Left lung (tissue), 10 donors: ENCODE results near the gene TRAF4. TPM values are rescaled to one million over a fixed set of nuclear protein-coding genes. Genes with fewer than 3 reads are reported as not detected.
A peak's percentile ranks its signal among the peaks of the same experiment; 100 is the strongest.

ENCODE experiments used
- ATAC-seq: fragments of 200-7000 bp; cut with Tn5 transposase; one replicate; pipeline ENCODE4 v1.9.1; 2020; ENCODE audit warnings: moderate library complexity
- DNase-seq, 4 donors: peaks; one replicate each; pipeline ENCODE4 v3.0.0-alpha.2; 2013 to 2020
- H3K27ac ChIP-seq, 2 donors: fragments of 200-600 bp; sonication (generic) in 1 of 2; one replicate each; pipeline versions ENCODE4 v1.5.0 to v1.8.0; 2020 to 2021
- H3K27me3 ChIP-seq, 2 donors: fragments of 200-600 bp; sonication (generic) in 1 of 2; one replicate each; pipeline versions ENCODE4 v1.5.0 to v1.8.0; 2020 to 2021
- H3K36me3 ChIP-seq, 2 donors: fragments of 200-600 bp; sonication (generic) in 1 of 2; one replicate each; pipeline versions ENCODE4 v1.5.0 to v1.8.0; 2020 to 2021
- H3K4me1 ChIP-seq, 2 donors: fragments of 200-600 bp; one replicate each; pipeline ENCODE4 v1.8.0; 2021
- H3K4me3 ChIP-seq, 2 donors: fragments of 200-600 bp; sonication (generic) in 1 of 2; one replicate each; pipeline versions ENCODE4 v1.5.0 to v1.8.0; 2020 to 2021; ENCODE audit warnings: mild to moderate bottlenecking in 1 of 2
- H3K9me3 ChIP-seq, 2 donors: fragments of 200-600 bp; sonication (generic) in 1 of 2; one replicate each; pipeline versions ENCODE4 v1.5.0 to v1.8.0; 2020 to 2021
- intact Hi-C, 2 donors: fragments of 100-400 bp; cut with DNase I; formaldehyde crosslinking; loops; one replicate each; pipeline versions ENCODE4 v1.11.2 to v1.14.2; 2022
- polyA plus RNA-seq, 6 donors: library from polyadenylated mRNA; unstranded; fragments of 120-200 nt; gene quantifications; one replicate each; pipeline ENCODE4 v1.2.1, GENCODE V29; 2013; ENCODE audit not compliant: insufficient read length in 6 of 6
- total RNA-seq, 2 donors: library from RNA; stranded (reverse); fragmentation: NEBNext Ultra II Directional; extraction: Animal tissue kit (Norgen Biotek cat#: 25700); gene quantifications; one replicate each; pipeline ENCODE4 v1.2.1, GENCODE V29; 2021
- TF ChIP-seq, protein P1 (sequence below), 2 donors: fragments of 200-600 bp; sonication (generic) in 1 of 2; IDR thresholded peaks; one replicate each; pipeline versions ENCODE4 v1.5.0 to v1.8.0; 2021; ENCODE audit warnings: antibody characterized with exemption in 2 of 2
- donor health status: DM: no; HTN: yes; CAD: no.
- donor health status: DM: no; HTN: no; CAD: no.

Gene TRAF4
- total and polyA plus RNA-seq, 8 donors: 66.1 to 136 (median 99.1) TPM

DNA sequence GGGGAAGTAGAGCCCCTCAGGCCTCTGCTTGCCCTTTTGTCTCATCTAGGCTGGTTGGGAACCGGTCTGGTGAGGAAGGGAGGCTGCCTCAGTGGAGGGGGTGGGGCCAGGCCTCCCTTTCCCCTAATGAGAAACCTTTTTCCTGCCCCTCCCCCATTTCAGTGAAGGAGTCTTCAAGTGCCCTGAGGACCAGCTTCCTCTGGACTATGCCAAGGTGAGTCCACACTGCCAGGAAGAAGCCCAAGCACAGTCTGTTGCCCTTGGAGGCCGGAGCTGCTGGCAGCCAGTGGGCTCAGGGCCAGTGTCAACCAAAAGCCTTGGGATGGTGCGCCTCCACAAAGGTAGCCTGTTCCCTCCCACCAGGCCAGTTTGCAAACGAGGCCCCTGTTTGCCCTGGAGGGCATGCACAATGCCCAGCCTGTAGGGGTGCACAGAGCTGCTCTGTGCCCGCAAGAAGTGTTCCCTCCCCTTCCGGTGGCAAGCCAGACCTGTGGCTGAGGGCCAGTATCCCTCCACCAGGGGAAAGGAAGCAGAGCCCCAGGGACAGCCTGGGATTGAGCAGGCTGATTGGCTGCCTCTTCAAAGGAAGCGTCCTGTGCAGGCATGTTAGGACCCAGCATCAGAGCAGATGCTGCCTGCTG, 3.4 kb downstream of the TRAF4 start:
- peaks cover 0 to 22% of the 10 kb centered on the region in 2 donors for H3K27me3 ChIP-seq
- DNase-seq (peak; percentile 56 to 86 (median 82)), ATAC-seq (peak; percentile 22)
- peaks cover 40 to 75% of the 10 kb centered on the region in 2 donors for H3K4me1 ChIP-seq
- intact Hi-C loops: no loop called here
- TF ChIP-seq, protein P1, sequence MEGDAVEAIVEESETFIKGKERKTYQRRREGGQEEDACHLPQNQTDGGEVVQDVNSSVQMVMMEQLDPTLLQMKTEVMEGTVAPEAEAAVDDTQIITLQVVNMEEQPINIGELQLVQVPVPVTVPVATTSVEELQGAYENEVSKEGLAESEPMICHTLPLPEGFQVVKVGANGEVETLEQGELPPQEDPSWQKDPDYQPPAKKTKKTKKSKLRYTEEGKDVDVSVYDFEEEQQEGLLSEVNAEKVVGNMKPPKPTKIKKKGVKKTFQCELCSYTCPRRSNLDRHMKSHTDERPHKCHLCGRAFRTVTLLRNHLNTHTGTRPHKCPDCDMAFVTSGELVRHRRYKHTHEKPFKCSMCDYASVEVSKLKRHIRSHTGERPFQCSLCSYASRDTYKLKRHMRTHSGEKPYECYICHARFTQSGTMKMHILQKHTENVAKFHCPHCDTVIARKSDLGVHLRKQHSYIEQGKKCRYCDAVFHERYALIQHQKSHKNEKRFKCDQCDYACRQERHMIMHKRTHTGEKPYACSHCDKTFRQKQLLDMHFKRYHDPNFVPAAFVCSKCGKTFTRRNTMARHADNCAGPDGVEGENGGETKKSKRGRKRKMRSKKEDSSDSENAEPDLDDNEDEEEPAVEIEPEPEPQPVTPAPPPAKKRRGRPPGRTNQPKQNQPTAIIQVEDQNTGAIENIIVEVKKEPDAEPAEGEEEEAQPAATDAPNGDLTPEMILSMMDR (IDR thresholded peaks at IDR 0.05): no peak
- H3K27ac ChIP-seq: peak overlapping the region; percentile 59 to 94
- peak overlapping the region in 1 of 2 donors; percentile 69 for H3K4me3 ChIP-seq
- no peaks in the 10 kb centered on the region for H3K9me3 ChIP-seq
- peaks cover 0 to 38% of the 10 kb centered on the region in 2 donors for H3K36me3 ChIP-seq

DNA sequence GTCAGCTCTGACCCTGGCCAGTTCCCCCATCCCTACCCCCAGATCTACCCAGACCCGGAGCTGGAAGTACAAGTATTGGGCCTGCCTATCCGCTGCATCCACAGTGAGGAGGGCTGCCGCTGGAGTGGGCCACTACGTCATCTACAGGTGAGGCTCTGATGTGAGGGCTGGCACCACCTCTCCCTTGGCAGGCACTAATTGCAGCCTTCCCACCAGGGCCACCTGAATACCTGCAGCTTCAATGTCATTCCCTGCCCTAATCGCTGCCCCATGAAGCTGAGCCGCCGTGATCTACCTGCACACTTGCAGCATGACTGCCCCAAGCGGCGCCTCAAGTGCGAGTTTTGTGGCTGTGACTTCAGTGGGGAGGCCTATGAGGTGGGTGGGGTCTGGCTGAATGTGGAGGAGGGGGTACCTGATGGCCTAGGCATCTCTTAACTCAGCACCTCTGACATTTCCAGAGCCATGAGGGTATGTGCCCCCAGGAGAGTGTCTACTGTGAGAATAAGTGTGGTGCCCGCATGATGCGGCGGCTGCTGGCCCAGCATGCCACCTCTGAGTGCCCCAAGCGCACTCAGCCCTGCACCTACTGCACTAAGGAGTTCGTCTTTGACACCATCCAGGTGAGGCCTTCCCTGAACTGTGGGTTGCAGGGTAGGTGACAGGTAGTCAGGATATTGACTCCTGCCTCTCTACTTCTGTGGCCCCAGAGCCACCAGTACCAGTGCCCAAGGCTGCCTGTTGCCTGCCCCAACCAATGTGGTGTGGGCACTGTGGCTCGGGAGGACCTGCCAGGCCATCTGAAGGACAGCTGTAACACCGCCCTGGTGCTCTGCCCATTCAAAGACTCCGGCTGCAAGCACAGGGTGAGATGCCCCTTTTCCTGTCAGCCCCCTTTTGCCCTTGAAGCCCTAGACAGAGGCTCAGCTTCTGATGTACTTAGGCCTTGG, 4.3 kb downstream of the TRAF4 start:
- Histone ChIP-seq H3K36me3 (peaks cover 0 to 38% of the 10 kb centered on the region in 2 donors), H3K4me1 (peaks cover 40 to 68% of the 10 kb centered on the region in 2 donors), H3K27ac (peak overlapping the region; percentile 46 to 58), H3K4me3 (no peak overlapping the region), H3K9me3 (no peaks in the 10 kb centered on the region), H3K27me3 (peaks cover 0 to 22% of the 10 kb centered on the region in 2 donors)
- peak in 1 of 4 donors; percentile 30 for DNase-seq
- TF ChIP-seq, protein P1 (IDR thresholded peaks at IDR 0.05): no peak
- intact Hi-C loops: no loop called here
- no peak for ATAC-seq

DNA sequence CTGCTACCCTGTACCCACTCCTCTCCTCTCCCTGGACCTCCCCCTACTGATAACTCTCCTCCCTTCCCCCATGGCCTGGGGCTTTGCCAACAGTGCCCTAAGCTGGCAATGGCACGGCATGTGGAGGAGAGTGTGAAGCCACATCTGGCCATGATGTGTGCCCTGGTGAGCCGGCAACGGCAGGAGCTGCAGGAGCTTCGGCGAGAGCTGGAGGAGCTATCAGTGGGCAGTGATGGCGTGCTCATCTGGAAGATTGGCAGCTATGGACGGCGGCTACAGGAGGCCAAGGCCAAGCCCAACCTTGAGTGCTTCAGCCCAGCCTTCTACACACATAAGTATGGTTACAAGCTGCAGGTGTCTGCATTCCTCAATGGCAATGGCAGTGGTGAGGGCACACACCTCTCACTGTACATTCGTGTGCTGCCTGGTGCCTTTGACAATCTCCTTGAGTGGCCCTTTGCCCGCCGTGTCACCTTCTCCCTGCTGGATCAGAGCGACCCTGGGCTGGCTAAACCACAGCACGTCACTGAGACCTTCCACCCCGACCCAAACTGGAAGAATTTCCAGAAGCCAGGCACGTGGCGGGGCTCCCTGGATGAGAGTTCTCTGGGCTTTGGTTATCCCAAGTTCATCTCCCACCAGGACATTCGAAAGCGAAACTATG, 5.2 kb downstream of the TRAF4 start:
- intact Hi-C loops: no loop called here
- H3K36me3 ChIP-seq: peaks cover 0 to 38% of the 10 kb centered on the region in 2 donors
- peaks cover 35 to 63% of the 10 kb centered on the region in 2 donors for H3K4me1 ChIP-seq
- peaks cover 0 to 22% of the 10 kb centered on the region in 2 donors for H3K27me3 ChIP-seq
- ATAC-seq: peak; percentile 11
- no peak overlapping the region for H3K27ac ChIP-seq
- DNase-seq: peak in 1 of 4 donors; percentile 54
- TF ChIP-seq, protein P1 (IDR thresholded peaks at IDR 0.05): no peak
- H3K4me3 ChIP-seq: no peak overlapping the region
- H3K9me3 ChIP-seq: no peaks in the 10 kb centered on the region

DNA sequence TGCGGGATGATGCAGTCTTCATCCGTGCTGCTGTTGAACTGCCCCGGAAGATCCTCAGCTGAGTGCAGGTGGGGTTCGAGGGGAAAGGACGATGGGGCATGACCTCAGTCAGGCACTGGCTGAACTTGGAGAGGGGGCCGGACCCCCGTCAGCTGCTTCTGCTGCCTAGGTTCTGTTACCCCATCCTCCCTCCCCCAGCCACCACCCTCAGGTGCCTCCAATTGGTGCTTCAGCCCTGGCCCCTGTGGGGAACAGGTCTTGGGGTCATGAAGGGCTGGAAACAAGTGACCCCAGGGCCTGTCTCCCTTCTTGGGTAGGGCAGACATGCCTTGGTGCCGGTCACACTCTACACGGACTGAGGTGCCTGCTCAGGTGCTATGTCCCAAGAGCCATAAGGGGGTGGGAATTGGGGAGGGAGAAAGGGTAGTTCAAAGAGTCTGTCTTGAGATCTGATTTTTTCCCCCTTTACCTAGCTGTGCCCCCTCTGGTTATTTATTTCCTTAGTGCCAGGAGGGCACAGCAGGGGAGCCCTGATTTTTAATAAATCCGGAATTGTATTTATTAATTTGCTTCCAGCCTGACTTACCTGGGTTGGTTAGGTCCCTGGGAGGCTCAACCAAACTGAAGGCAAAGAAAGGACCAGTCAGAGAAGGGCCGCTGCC, 5.8 kb downstream of the TRAF4 start:
- TF ChIP-seq, protein P1 (IDR thresholded peaks at IDR 0.05): no peak
- peak overlapping the region; percentile 8 to 39 for H3K27ac ChIP-seq
- DNase-seq: no peak
- no peak for ATAC-seq
- H3K27me3 ChIP-seq: peaks cover 0 to 16% of the 10 kb centered on the region in 2 donors
- H3K36me3 ChIP-seq: peaks cover 0 to 38% of the 10 kb centered on the region in 2 donors
- H3K4me3 ChIP-seq: no peak overlapping the region
- H3K4me1 ChIP-seq: peaks cover 35 to 58% of the 10 kb centered on the region in 2 donors
- intact Hi-C loops: no loop called here
- H3K9me3 ChIP-seq: no peaks in the 10 kb centered on the region
